HG02884 (cell line): ENCODE data around the gene PTCRA.
"Not testable (repeated sequence)": the region's sequence is repeated elsewhere in the genome, so short reads cannot be mapped to it uniquely, and the experiment has no call there.

Experiments used
- ATAC-seq: cut with Tn5 transposase; IDR thresholded peaks from one replicate; pipeline ENCODE4 v1.9.1; 2021; ENCODE audit warnings: mild to moderate bottlenecking, moderate library complexity; ENCODE audit not compliant: unreplicated experiment

The PTCRA gene

GRCh38 chr6:42902429-42903263 lies 13.2 kb upstream of the PTCRA start:
- not testable (repeated sequence) for ATAC-seq

DNA sequence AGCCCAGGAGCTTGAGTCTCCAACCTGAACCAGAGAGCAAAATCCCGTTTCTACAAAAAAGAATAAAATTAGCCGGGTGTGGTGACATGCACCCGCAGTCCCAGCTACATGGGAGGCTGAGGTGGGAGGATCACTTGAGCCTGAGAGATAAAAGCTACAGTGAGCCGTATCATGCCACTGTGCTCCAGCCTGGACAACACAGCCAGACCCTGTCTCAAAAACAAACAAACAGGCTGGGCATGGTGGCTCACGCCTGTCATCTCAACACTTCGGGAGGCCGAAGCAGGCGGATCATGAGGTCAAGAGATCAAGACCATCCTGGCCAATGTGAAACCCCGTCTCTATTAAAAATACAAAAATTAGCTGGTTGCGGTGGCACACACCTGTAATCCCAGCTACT lies 11.4 kb upstream of the PTCRA start:
- ATAC-seq = no peak

DNA sequence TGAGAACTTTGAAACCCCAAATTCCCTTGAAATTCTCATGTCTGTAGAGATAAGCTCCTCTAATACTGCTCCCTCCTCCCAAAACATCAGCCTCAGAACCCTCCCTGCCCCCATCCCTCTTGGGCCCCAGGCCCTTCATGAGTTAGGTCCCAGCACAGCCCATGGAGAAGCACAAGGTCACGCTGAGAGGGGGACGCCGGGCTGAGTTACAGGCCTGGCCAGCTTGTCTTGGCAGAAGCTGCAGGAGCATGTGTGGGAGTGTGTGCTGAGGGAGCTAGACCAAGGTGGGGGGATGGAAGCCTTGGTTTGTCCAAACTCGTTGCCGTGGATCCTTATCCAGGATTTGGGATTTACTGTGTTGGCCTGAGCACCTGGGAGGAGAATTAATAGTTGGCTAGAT lies 8.5 kb upstream of the PTCRA start:
- ATAC-seq = no peak

- no peak for ATAC-seq
Observed at GRCh38 chr6:42909835-42910234, 6.0 kb upstream of the PTCRA start.

GRCh38 chr6:42911171-42912021 lies 4.5 kb upstream of the PTCRA start:
- no peak for ATAC-seq

DNA sequence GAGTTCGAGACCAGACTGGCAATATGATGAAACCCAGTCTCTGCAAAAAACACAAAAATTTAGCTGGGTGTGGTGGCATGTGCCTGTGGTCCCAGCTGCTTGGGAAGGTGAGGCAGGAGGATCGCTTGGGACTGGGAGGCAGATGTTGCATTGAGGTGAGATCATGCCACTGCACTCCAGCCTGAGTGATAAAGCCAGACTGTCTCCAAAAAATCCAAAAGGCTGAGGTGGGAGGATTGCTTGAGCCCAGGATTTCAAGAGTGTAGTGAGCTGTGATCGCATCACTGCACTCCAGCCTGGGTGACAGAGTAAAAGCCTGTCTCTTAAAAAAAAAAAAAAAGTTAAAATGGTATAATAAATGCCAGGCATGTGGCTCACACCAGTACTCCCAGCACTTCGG lies 1.3 kb upstream of the PTCRA start:
- no peak for ATAC-seq

DNA sequence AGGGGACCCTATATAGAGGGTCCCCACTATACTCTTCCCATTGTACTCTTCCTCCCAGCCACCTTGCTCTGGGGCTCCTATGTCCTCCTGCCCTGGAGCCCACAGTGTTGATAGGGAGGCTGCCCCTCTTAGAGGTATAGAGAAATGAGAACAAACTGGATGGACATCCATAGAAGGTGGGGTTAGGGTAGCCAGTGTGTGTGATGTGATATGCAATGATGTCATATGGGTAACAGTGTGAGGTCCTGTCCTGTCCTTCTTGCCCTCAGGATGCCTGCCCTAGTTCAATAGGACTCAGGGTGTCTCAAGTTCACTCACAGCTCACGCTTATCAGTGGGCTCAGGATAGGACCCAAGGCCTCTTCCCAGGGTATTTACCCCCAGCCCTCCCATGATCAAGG lies 435 bp downstream of the PTCRA start:
- ATAC-seq = no peak

GRCh38 chr6:42921801-42922200 lies 5.9 kb downstream of the PTCRA start:
- ATAC-seq = no peak

- ATAC-seq = no peak
Observed at GRCh38 chr6:42923666-42924065, 7.8 kb downstream of the PTCRA start.

DNA sequence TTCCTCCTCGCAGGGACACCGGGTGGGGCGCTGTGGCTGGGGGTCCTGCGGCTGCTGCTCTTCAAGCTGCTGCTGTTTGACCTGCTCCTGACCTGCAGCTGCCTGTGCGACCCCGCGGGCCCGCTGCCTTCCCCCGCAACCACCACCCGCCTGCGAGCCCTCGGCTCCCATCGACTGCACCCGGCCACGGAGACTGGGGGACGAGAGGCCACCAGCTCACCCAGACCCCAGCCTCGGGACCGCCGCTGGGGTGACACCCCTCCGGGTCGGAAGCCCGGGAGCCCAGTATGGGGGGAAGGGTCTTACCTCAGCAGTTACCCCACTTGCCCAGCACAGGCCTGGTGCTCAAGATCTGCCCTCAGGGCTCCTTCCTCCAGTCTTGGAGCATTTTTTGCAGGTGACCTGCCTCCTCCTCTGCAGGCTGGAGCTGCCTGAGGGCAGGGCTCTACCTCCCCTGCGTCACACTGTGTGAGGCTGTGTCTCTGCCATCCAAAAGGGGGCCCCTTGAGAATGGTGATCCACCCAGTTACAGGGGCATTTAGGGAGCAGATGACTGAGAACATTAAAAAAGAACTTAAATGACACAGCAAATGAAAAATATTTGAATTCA lies 9.5 kb downstream of the PTCRA start:
- no peak for ATAC-seq

GRCh38 chr6:42928986-42929820 lies 13.3 kb downstream of the PTCRA start, which contains the start of gene CNPY3:
Gene CNPY3, plus strand, starts transcription at chr6:42929480. Its CDS starts 91 bp downstream, at chr6:42929571.
- peak; percentile 63 for ATAC-seq

DNA sequence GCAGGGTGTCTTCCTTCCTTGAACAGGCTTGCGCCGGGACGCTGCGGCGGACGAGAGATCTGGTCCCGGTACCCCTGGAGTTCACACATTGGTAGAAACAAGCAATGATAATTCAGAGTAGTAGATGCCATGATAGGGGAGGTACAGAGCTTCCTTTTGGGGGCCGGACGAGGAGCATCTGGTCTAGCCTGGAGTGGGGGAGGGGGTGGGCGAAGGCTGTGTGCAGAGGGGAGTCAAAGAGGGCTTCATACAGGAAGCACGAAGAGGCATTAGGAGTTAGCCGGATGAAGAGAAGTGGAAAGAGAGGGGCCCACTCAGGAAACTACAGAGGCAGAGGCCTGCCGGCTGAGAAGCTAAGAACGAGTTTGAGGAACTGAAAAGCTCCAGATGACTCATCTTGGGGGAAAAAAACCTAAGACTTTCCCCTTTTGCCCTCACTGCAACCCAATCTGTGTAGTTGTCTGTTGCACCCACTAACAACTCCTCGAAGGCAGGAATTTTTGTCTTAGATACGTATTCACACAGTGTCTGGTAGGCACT lies 14.0 kb downstream of the PTCRA start:
- ATAC-seq = peak; percentile 43

DNA sequence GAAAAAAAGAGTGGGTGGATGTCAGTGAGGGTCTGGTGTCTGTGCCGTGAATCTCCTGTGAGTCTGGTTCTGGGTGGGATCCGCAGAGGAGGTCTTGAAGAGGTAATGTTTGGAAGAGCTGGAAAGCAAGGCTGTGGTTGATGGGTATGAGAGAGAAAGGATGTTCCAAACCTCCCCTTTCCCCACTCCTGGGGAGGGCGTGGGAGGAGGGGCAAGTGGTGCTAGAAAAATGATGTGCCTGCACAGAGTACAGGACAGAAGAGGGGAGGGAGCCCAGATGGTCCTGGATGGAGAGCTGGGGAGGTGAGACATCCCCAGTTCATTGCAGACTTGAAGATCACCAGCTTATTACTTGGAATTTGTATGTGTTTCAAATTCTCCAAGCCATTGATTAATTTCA lies 16.6 kb downstream of the PTCRA start:
- no peak for ATAC-seq

DNA sequence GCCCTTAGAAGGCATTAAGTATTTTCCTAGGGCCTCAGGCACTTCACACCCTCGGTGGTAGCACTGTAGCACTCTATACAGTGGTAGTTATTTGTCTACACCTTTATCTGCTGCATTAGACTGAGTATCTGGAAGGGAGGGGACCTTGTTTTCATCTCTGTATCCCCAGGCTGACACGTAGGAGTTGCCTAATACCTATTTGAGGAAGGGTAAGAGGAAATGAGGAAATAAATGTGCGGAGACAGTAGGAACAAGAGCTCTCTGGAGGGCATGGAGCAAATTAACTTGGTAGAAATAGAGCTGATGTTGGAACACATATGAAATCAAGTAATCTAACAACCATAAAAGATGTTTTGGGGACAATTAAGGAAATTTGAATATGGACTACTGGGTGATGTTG lies 17.4 kb downstream of the PTCRA start:
- ATAC-seq = no peak

- ATAC-seq = no peak
Observed at GRCh38 chr6:42935322-42935721, 19.5 kb downstream of the PTCRA start.

DNA sequence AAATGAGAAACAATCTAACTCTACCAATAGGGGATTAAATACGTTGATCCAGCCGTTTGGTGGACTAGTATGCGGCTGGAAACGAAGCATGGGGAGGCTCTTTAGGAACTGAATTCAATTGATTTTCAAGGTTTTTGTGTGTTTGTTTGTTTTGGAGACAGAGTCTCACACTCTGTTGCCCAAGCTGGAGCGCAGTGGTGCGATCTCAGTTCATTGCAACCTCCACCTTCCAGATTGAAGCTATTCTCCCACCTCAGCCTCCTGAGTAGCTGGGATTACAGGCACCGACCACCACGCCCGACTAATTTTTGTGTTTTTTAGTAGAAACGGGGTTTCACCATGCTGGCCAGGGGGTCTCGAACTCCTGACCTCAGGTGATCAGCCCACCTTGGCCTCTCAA lies 20.5 kb downstream of the PTCRA start:
- ATAC-seq = no peak

GRCh38 chr6:42937548-42938427 lies 21.9 kb downstream of the PTCRA start:
- no peak for ATAC-seq

- no peak for ATAC-seq
Observed at GRCh38 chr6:42938428-42938796, 22.6 kb downstream of the PTCRA start.

GRCh38 chr6:42938987-42939809 lies 23.3 kb downstream of the PTCRA start:
- no peak for ATAC-seq
